OCI-LY7 (cell line): ENCODE results near the gene CPLX3. TPM values are rescaled to one million over a fixed set of nuclear protein-coding genes. Genes with fewer than 3 reads are reported as not detected.
A peak's percentile ranks its signal among the peaks of the same experiment; 100 is the strongest.

ENCODE experiments used
- BruUV-seq: library from RNA; stranded (reverse); fragments of 400-500 nt; replicated peaks from 2 replicates; lab custom pipeline; 2021; lab: Mats Ljungman, UMichigan
- CTCF ChIA-PET: fragments of 300-600 bp; sonication (Branson Sonifier 250); formaldehyde crosslinking; loops from one replicate; lab custom pipeline; 2022; ENCODE audit warnings: antibody characterized with exemption; ENCODE audit not compliant: unreplicated experiment; lab: Charles Lee
- POLR2A ChIA-PET: fragments of 300-600 bp; sonication (Branson Sonifier 250); formaldehyde crosslinking; loops from one replicate; lab custom pipeline; 2022; ENCODE audit warnings: antibody characterized with exemption; lab: Charles Lee
- DNase-seq: peaks from one replicate; pipeline ENCODE4 v3.0.0-alpha.2; 2015; ENCODE audit warnings: low spot score
- H2AFZ ChIP-seq: fragments of 200-600 bp; sonication (generic), shearing (Covaris generic); 2 replicates; pipeline ENCODE4 v1.6.1; 2014; ENCODE audit warnings: mild to moderate bottlenecking, antibody characterized with exemption, low read length, moderate library complexity
- H3K27ac ChIP-seq: fragments of 200-600 bp; sonication (generic); 2 replicates; pipeline ENCODE4 v1.5.1; 2014; ENCODE audit warnings: mixed run types, low read depth, mild to moderate bottlenecking, moderate library complexity, low read length, inconsistent platforms; ENCODE audit not compliant: poor library complexity, severe bottlenecking
- H3K36me3 ChIP-seq: fragments of 200-600 bp; sonication (generic); 2 replicates; pipeline ENCODE4 v1.6.1; 2014; ENCODE audit warnings: mild to moderate bottlenecking, antibody characterized with exemption, low read length, moderate library complexity, mixed read lengths; ENCODE audit not compliant: insufficient read depth
- H3K4me1 ChIP-seq: fragments of 200-600 bp; sonication (generic); 2 replicates; pipeline ENCODE4 v1.5.1; 2014; ENCODE audit warnings: mild to moderate bottlenecking, low read length; ENCODE audit not compliant: insufficient read depth, poor library complexity, severe bottlenecking
- H3K4me2 ChIP-seq: fragments of 200-600 bp; sonication (generic); 2 replicates; pipeline ENCODE4 v1.6.1; 2014; ENCODE audit warnings: mild to moderate bottlenecking, low read length
- H3K4me3 ChIP-seq: fragments of 200-600 bp; sonication (generic); 2 replicates; pipeline ENCODE4 v1.5.1; 2014; ENCODE audit warnings: mild to moderate bottlenecking, low read depth, low read length; ENCODE audit not compliant: poor library complexity, severe bottlenecking
- H3K79me2 ChIP-seq: fragments of 200-600 bp; sonication (generic); 2 replicates; pipeline ENCODE4 v1.6.1; 2016; ENCODE audit warnings: low read depth, mild to moderate bottlenecking, low read length, moderate library complexity, mixed read lengths; ENCODE audit not compliant: insufficient read depth
- H3K9me2 ChIP-seq: fragments of 200-600 bp; sonication (generic); 2 replicates; pipeline ENCODE4 v1.6.1; 2016; ENCODE audit warnings: mild to moderate bottlenecking, low read length, mixed read lengths; ENCODE audit not compliant: insufficient read depth
- H3K9me3 ChIP-seq: fragments of 200-600 bp; sonication (generic); 2 replicates; pipeline ENCODE4 v1.6.1; 2014; ENCODE audit warnings: mild to moderate bottlenecking, mixed run types, low read length, mixed read lengths
- H4K20me1 ChIP-seq: fragments of 200-600 bp; sonication (generic); 2 replicates; pipeline ENCODE4 v1.6.1; 2014; ENCODE audit warnings: mild to moderate bottlenecking, antibody characterized with exemption, low read length, moderate library complexity, mixed read lengths; ENCODE audit not compliant: insufficient read depth
- CTCF ChIP-seq: fragments of 200-600 bp; sonication (generic); conservative IDR thresholded peaks from 2 replicates; pipeline ENCODE4 v1.5.1; 2014; ENCODE audit warnings: mild to moderate bottlenecking, antibody characterized with exemption, low read length, moderate library complexity, mixed read lengths
- EZH2phosphoT487 ChIP-seq: fragments of 200-600 bp; sonication (generic); IDR thresholded peaks from 2 replicates; pipeline ENCODE4 v1.6.1; 2018; ENCODE audit warnings: low read depth, borderline replicate concordance, mild to moderate bottlenecking, mixed run types, antibody characterized with exemption, low read length, moderate library complexity, mixed read lengths
- intact Hi-C: fragments of 100-400 bp; cut with micrococcal nuclease; formaldehyde crosslinking; loops from one replicate; pipeline ENCODE4 v1.10.0; 2022; ENCODE audit not compliant: unreplicated experiment
- total RNA-seq, 2 experiments: library from RNA; depleted of rRNA in 1 of 2; stranded (reverse); fragments of >200 nt in 1 of 2; shearing (Covaris generic) in 1 of 2; gene quantifications; 2 replicates each; pipeline ENCODE4 v1.2.3, GENCODE V29; 2014 to 2022

CPLX3 gene
- total RNA-seq, 2 experiments from 2014 or later, result 0.35 to 1.5 TPM

GRCh38 chr15:74858369-74858740, 31.9 kb downstream of the CPLX3 start:
- no peak for TF ChIP-seq EZH2phosphoT487
- no peak for TF ChIP-seq CTCF
- H3K9me3 ChIP-seq, result no peaks in the 10 kb centered on the region
- peaks cover 15% of the 10 kb centered on the region; the same call in 1 of the 2 replicates for H3K36me3 ChIP-seq
- peak overlapping the region; percentile 49 for H3K4me2 ChIP-seq
- intact Hi-C loops, result no loop called here
- H3K9me2 ChIP-seq, result no peaks in the 10 kb centered on the region
- H3K27ac ChIP-seq, result peak overlapping the region; percentile 51
- CTCF ChIA-PET, result interaction anchor here (1.0 kb wide), 1 partner anchor 12 kb away, joined by 3 read pairs; no protein-coding TSS in a partner anchor
- H4K20me1 ChIP-seq, result no peaks in the 10 kb centered on the region
- peaks cover 43% of the 10 kb centered on the region for H3K4me1 ChIP-seq
- DNase-seq, result no peak
- no peak overlapping the region for H3K4me3 ChIP-seq
- peaks cover 23% of the 10 kb centered on the region; the same call in 1 of the 2 replicates for H3K79me2 ChIP-seq
- no TSS peak for BruUV-seq
- POLR2A ChIA-PET, result interaction anchor here (0.5 to 1.9 kb wide), 9 partner anchors 12 to 380 kb away, joined by 3 to 18 read pairs (median 4); partner anchors contain the start of gene ULK3
- no peak overlapping the region for H2AFZ ChIP-seq

- peaks cover 25% of the 10 kb centered on the region for H3K36me3 ChIP-seq
- intact Hi-C loops, result no loop called here
- H3K79me2 ChIP-seq, result peaks cover 40% of the 10 kb centered on the region
- no peaks in the 10 kb centered on the region for H4K20me1 ChIP-seq
- H3K4me1 ChIP-seq, result peaks cover 16% of the 10 kb centered on the region
- ChIA-PET CTCF (no interaction called here), POLR2A (interaction anchor here (0.7 kb wide), 1 partner anchor 20 kb away, joined by 3 read pairs; the partner anchor contains the start of gene ULK3)
- no TSS peak for BruUV-seq
- no peaks in the 10 kb centered on the region for H3K9me2 ChIP-seq
- H3K9me3 ChIP-seq, result peaks cover 10% of the 10 kb centered on the region
- H3K4me3 ChIP-seq, result no peak overlapping the region
- no peak for DNase-seq
- H3K4me2 ChIP-seq, result no peak overlapping the region
- no peak overlapping the region for H2AFZ ChIP-seq
- no peak for TF ChIP-seq CTCF
- TF ChIP-seq EZH2phosphoT487, result no peak
- H3K27ac ChIP-seq, result no peak overlapping the region
Measured at GRCh38 chr15:74863239-74864056, 37.0 kb downstream of the CPLX3 start.

GRCh38 chr15:74864296-74864695, 37.9 kb downstream of the CPLX3 start:
- H3K27ac ChIP-seq, result no peak overlapping the region
- intact Hi-C loops, result no loop called here
- peaks cover 43% of the 10 kb centered on the region for H3K79me2 ChIP-seq
- POLR2A ChIA-PET, result no interaction called here
- no peak for TF ChIP-seq EZH2phosphoT487
- no peak for TF ChIP-seq CTCF
- H4K20me1 ChIP-seq, result no peaks in the 10 kb centered on the region
- no peak overlapping the region for H3K4me3 ChIP-seq
- CTCF ChIA-PET, result no interaction called here
- no peak overlapping the region for H3K4me2 ChIP-seq
- DNase-seq, result no peak
- H3K4me1 ChIP-seq, result peaks cover 8% of the 10 kb centered on the region
- peaks cover 31% of the 10 kb centered on the region for H3K36me3 ChIP-seq
- BruUV-seq, result no TSS peak
- no peak overlapping the region for H2AFZ ChIP-seq
- peaks cover 16% of the 10 kb centered on the region for H3K9me3 ChIP-seq
- H3K9me2 ChIP-seq, result no peaks in the 10 kb centered on the region
